Measurements from ENCODE around the gene KPNA3. TPM values are rescaled to one million over a fixed set of nuclear protein-coding genes. Genes with fewer than 3 reads are reported as not detected.

Gene KPNA3
- total RNA-seq, 6 experiments from 2014 or later: 16.3 to 27.2 (median 19.5) TPM

- no peak overlapping the region for H3K4me3 ChIP-seq
- intact Hi-C loops (cut with DNase I): no loop called here
- H3K36me3 ChIP-seq: no peaks in the 10 kb centered on the region
- peaks cover 0 to 9% (median 3%) of the 10 kb centered on the region in 4 donors for H3K4me1 ChIP-seq
- 90% methylated on average over 3 of the region's 3 CpGs for WGBS (ENCODE audit: insufficient coverage, low coverage, low lambda C conversion rate, missing lambda C conversion rate)
- ATAC-seq (no peak), DNase-seq (no peak)
- H3K27ac ChIP-seq: no peak overlapping the region
- TF ChIP-seq POLR2A (IDR thresholded peaks at IDR 0.05) (no peak), CTCF (IDR thresholded peaks at IDR 0.05) (no peak)
- H3K9me3 ChIP-seq: no peaks in the 10 kb centered on the region
- no peaks in the 10 kb centered on the region for H3K27me3 ChIP-seq
Measured at GRCh38 chr13:49759503-49759902, 33.0 kb downstream of the KPNA3 start.

- WGBS (ENCODE audit: insufficient coverage, low coverage, low lambda C conversion rate, missing lambda C conversion rate): 65% methylated on average over 2 of the region's 2 CpGs
- no peaks in the 10 kb centered on the region for H3K36me3 ChIP-seq
- no peak overlapping the region for H3K27ac ChIP-seq
- TF ChIP-seq CTCF (IDR thresholded peaks at IDR 0.05) (no peak), POLR2A (IDR thresholded peaks at IDR 0.05) (no peak)
- intact Hi-C loops (cut with DNase I): no loop called here
- no peaks in the 10 kb centered on the region for H3K9me3 ChIP-seq
- H3K4me1 ChIP-seq: peaks cover 0 to 18% (median 8%) of the 10 kb centered on the region in 4 donors
- DNase-seq (no peak), ATAC-seq (no peak)
- H3K4me3 ChIP-seq: no peak overlapping the region
- no peaks in the 10 kb centered on the region for H3K27me3 ChIP-seq
Measured at GRCh38 chr13:49756263-49756662, 36.2 kb downstream of the KPNA3 start.

GRCh38 chr13:49754146-49754545 lies 38.3 kb downstream of the KPNA3 start:
- Histone ChIP-seq H3K36me3 (no peaks in the 10 kb centered on the region), H3K4me3 (peak overlapping the region in 2 of 3 donors; percentile 3 to 10), H3K27me3 (no peaks in the 10 kb centered on the region), H3K27ac (no peak overlapping the region), H3K9me3 (no peaks in the 10 kb centered on the region), H3K4me1 (peaks cover 0 to 18% (median 8%) of the 10 kb centered on the region in 4 donors)
- no peak for TF ChIP-seq POLR2A (IDR thresholded peaks at IDR 0.05)
- TF ChIP-seq CTCF (IDR thresholded peaks at IDR 0.05): no peak
- intact Hi-C loops (cut with DNase I): no loop called here
- ATAC-seq (peak; percentile 31 to 85 (median 78)), DNase-seq (no peak)
- 26% methylated on average over 4 of the region's 4 CpGs for WGBS (ENCODE audit: insufficient coverage, low coverage, low lambda C conversion rate, missing lambda C conversion rate)

- H3K9me3 ChIP-seq: no peaks in the 10 kb centered on the region
- H3K27me3 ChIP-seq: no peaks in the 10 kb centered on the region
- H3K4me3 ChIP-seq: no peak overlapping the region
- intact Hi-C loops (cut with DNase I): no loop called here
- peaks cover 0 to 13% (median 6%) of the 10 kb centered on the region in 4 donors for H3K4me1 ChIP-seq
- ATAC-seq (no peak), DNase-seq (no peak)
- no peaks in the 10 kb centered on the region for H3K36me3 ChIP-seq
- no peak overlapping the region for H3K27ac ChIP-seq
- 85% methylated on average over 2 of the region's 2 CpGs for WGBS (ENCODE audit: insufficient coverage, low coverage, low lambda C conversion rate, missing lambda C conversion rate)
- TF ChIP-seq POLR2A (IDR thresholded peaks at IDR 0.05) (no peak), CTCF (IDR thresholded peaks at IDR 0.05) (no peak)
Measured at GRCh38 chr13:49749848-49750247, 42.6 kb downstream of the KPNA3 start.

GRCh38 chr13:49746111-49746510 lies 46.4 kb downstream of the KPNA3 start:
- Histone ChIP-seq H3K9me3 (no peaks in the 10 kb centered on the region), H3K36me3 (no peaks in the 10 kb centered on the region), H3K27me3 (no peaks in the 10 kb centered on the region), H3K4me1 (no peaks in the 10 kb centered on the region), H3K27ac (no peak overlapping the region), H3K4me3 (no peak overlapping the region)
- TF ChIP-seq POLR2A (IDR thresholded peaks at IDR 0.05) (no peak), CTCF (IDR thresholded peaks at IDR 0.05) (no peak)
- DNase-seq: no peak
- WGBS (ENCODE audit: insufficient coverage, low coverage, low lambda C conversion rate, missing lambda C conversion rate): 20% methylated on average over 5 of the region's 5 CpGs
- ATAC-seq: peak in 3 of 4 donors; percentile 42 to 61 (median 60)
- intact Hi-C loops (cut with DNase I): no loop called here

Measured in right lobe of liver (tissue), 6 donors.